GM12878 (cell line): ENCODE data around the gene DDX54.

Experiments used
- CBX3 ChIP-seq: fragments of 200-600 bp; sonication (generic); IDR thresholded peaks from 2 replicates; pipeline ENCODE4 v1.6.1; 2016; ENCODE audit warnings: low read depth, borderline replicate concordance
- CBX5 ChIP-seq: sonication (generic); IDR thresholded peaks from 2 replicates; pipeline ENCODE4 v1.6.1; 2016; ENCODE audit warnings: low read depth, moderate library complexity, mild to moderate bottlenecking, inconsistent platforms
- CREM ChIP-seq: IDR thresholded peaks from 2 replicates; pipeline ENCODE4 v1.6.1; 2014; ENCODE audit warnings: antibody characterized with exemption, low read depth
- CTCF ChIP-seq, 3 experiments: IDR thresholded peaks in 2 of 3; conservative IDR thresholded peaks in 1 of 3; 2 replicates each; pipeline ENCODE4 v1.5.1; 2011; ENCODE audit warnings: low read depth in 3 of 3, low read length in 3 of 3, mild to moderate bottlenecking in 3 of 3, control low read depth in 2 of 3, moderate library complexity in 2 of 3, inconsistent platforms in 1 of 3, mixed read lengths in 1 of 3; ENCODE audit not compliant: control insufficient read depth in 2 of 3, insufficient read depth in 1 of 3; ENCODE audit errors: extremely low read depth in 1 of 3
- MXI1 ChIP-seq: fragments of 150-350 bp; IDR thresholded peaks from 2 replicates; pipeline ENCODE4 v1.6.1; 2011; ENCODE audit warnings: low read depth, mild to moderate bottlenecking, inconsistent platforms, low read length, improper control_type of control experiment
- POLR2A ChIP-seq: IDR thresholded peaks from 2 replicates; pipeline ENCODE4 v1.6.1; 2011; ENCODE audit warnings: low read depth, mild to moderate bottlenecking, low read length
- POLR2AphosphoS5 ChIP-seq: IDR thresholded peaks from 2 replicates; pipeline ENCODE4 v1.6.1; 2011; ENCODE audit warnings: mild to moderate bottlenecking, low read length, inconsistent platforms
- TCF7 ChIP-seq: IDR thresholded peaks from 2 replicates; pipeline ENCODE4 v1.6.1; 2014; ENCODE audit warnings: antibody characterized with exemption, borderline replicate concordance

- TF ChIP-seq CBX3 (no peak), CTCF (IDR thresholded peaks at IDR 0.05 in 2 of 3, conservative IDR thresholded peaks at IDR 0.05 in 1 of 3; ENCODE audit: control insufficient read depth in 2 of 3, extremely low read depth in 1 of 3, insufficient read depth in 1 of 3, low read depth in 3 of 3, low read length in 3 of 3) (no peak), POLR2A (no peak), TCF7 (no peak), CREM (no peak), POLR2AphosphoS5 (no peak), MXI1 (no peak), CBX5 (no peak)
These were observed 35.7 kb downstream of the DDX54 start, which contains the start of gene CFAP73 for GRCh38 chr12:113149361-113150150.
